K562 (cell line): ENCODE measurements around the gene TBC1D2B. TPM values are rescaled to one million over a fixed set of nuclear protein-coding genes. Genes with fewer than 3 reads are reported as not detected.
"Not testable (repeated sequence)": the region's sequence is repeated elsewhere in the genome, so short reads cannot be mapped to it uniquely, and the experiment has no call there.

Source experiments
- ATAC-seq: fragments of 200-7000 bp; cut with Tn5 transposase; 3 replicates; pipeline ENCODE4 v1.9.1; 2020; ENCODE audit warnings: moderate library complexity
- BruUV-seq: library from RNA; stranded (reverse); fragments of 400-500 nt; replicated peaks from 2 replicates; lab custom pipeline; 2021; lab: Mats Ljungman, UMichigan
- CTCF ChIA-PET: fragments of 300-600 bp; formaldehyde crosslinking; extraction: SDS; loops from one replicate; lab custom pipeline; 2021; ENCODE audit warnings: low intra/inter-chr PET ratio; lab: Yijun Ruan, JAX
- POLR2A ChIA-PET: fragments of 300-600, 350-650 bp; sonication (Branson Sonifier 250); formaldehyde crosslinking; extraction: SDS; loops from one replicate; lab custom pipeline; 2021; ENCODE audit warnings: antibody characterized with exemption, inconsistent platforms; lab: Yijun Ruan, JAX
- DNase-seq, 4 experiments: peaks; one replicate each; pipeline versions ENCODE4 v3.0.0 to v3.0.0-alpha.2; 2011 to 2018; ENCODE audit warnings: low spot score in 3 of 4, mixed read lengths in 3 of 4; ENCODE audit errors: extremely low read depth in 1 of 4
- FAIRE-seq: peaks from 2 replicates; lab custom pipeline; 2011; peaks lifted over from hg19 to GRCh38; lab: Jason Lieb, UNC
- H2AFZ ChIP-seq: 2 replicates; pipeline ENCODE4 v1.6.0; 2011; ENCODE audit warnings: low read depth, low read length, control low read depth, inconsistent platforms
- H3K27ac ChIP-seq: fragments of 200-600 bp; 3 replicates; pipeline ENCODE4 v1.8.0; 2011; ENCODE audit warnings: low read depth, mild to moderate bottlenecking, control low read depth, inconsistent platforms, low read length, moderate library complexity, mixed read lengths; ENCODE audit errors: extremely low read depth
- H3K27me3 ChIP-seq, 2 experiments: fragments of 300-600 bp in 1 of 2; 2 replicates in 1 of 2; 3 replicates in 1 of 2; pipeline versions ENCODE4 v1.6.0 to v1.8.0; 2011; ENCODE audit warnings: inconsistent platforms in 2 of 2, low read length in 2 of 2, mild to moderate bottlenecking in 1 of 2, mixed read lengths in 1 of 2, moderate library complexity in 1 of 2; ENCODE audit not compliant: control insufficient read depth in 2 of 2, insufficient read depth in 2 of 2
- H3K36me3 ChIP-seq: fragments of 300-600 bp; 3 replicates; pipeline ENCODE4 v1.8.0; 2011; ENCODE audit warnings: mild to moderate bottlenecking, low read length, inconsistent platforms; ENCODE audit not compliant: control insufficient read depth, insufficient read depth
- H3K4me1 ChIP-seq, 2 experiments: fragments of 200-600 bp in 1 of 2; replicated peaks in 1 of 2; 2 replicates in 1 of 2; 3 replicates in 1 of 2; pipeline versions ENCODE4 v1.5.1 to v1.8.0; 2011; ENCODE audit warnings: inconsistent platforms in 2 of 2, low read length in 2 of 2, mild to moderate bottlenecking in 1 of 2, mixed read lengths in 1 of 2, moderate library complexity in 1 of 2; ENCODE audit not compliant: control insufficient read depth in 2 of 2, insufficient read depth in 2 of 2
- H3K4me2 ChIP-seq: 2 replicates; pipeline ENCODE4 v1.6.1; 2011; ENCODE audit warnings: low read length, control low read depth, inconsistent platforms, mixed read lengths; ENCODE audit not compliant: insufficient read depth
- H3K4me3 ChIP-seq: fragments of 200-600 bp; sonication (generic), shearing (Covaris generic); 2 replicates; pipeline ENCODE4 v1.5.1; 2016; ENCODE audit warnings: control low read depth, inconsistent platforms
- H3K79me2 ChIP-seq: fragments of 200-600 bp; 3 replicates; pipeline ENCODE4 v1.8.0; 2011; ENCODE audit warnings: low read length, inconsistent platforms; ENCODE audit not compliant: control insufficient read depth, insufficient read depth
- H3K9ac ChIP-seq, 2 experiments: 2 replicates each; pipeline versions ENCODE4 v1.6.0 to v1.6.1; 2011; ENCODE audit warnings: low read depth in 2 of 2, low read length in 2 of 2, control low read depth in 1 of 2, inconsistent platforms in 1 of 2, mild to moderate bottlenecking in 1 of 2, mixed read lengths in 1 of 2; ENCODE audit not compliant: insufficient read depth in 1 of 2
- H3K9me1 ChIP-seq: one replicate; pipeline ENCODE4 v1.6.0; 2011; ENCODE audit warnings: inconsistent platforms, mild to moderate bottlenecking, low read length, moderate library complexity; ENCODE audit not compliant: control insufficient read depth, insufficient read depth
- H3K9me3 ChIP-seq: replicated peaks from 2 replicates; pipeline ENCODE4 v1.5.1; 2011; ENCODE audit warnings: low read depth, low read length, inconsistent platforms; ENCODE audit not compliant: control insufficient read depth, insufficient read depth
- H4K20me1 ChIP-seq: replicated peaks from 2 replicates; pipeline ENCODE4 v1.6.1; 2011; ENCODE audit warnings: low read length, inconsistent platforms, mixed read lengths; ENCODE audit not compliant: control insufficient read depth, insufficient read depth
- WGBS: fragments of 100-300 bp; shearing (Covaris generic); methylation state at CpG from one replicate; pipeline ENCODE4 v1.1.6; 2016; ENCODE audit warnings: low coverage, mixed read lengths; ENCODE audit not compliant: insufficient coverage; ENCODE audit errors: missing lambda C conversion rate; 5-methylcytosine and 5-hydroxymethylcytosine counted together
- in situ Hi-C: fragments of 300-500 bp; cut with MboI; formaldehyde crosslinking; loops from 4 replicates; pipeline ENCODE4 v1.15.0; 2018; ENCODE audit warnings: inconsistent platforms, mixed read lengths
- intact Hi-C: fragments of 100-400 bp; cut with micrococcal nuclease; formaldehyde crosslinking; loops from 2 replicates; pipeline ENCODE4 v1.14.2; 2022
- polyA plus RNA-seq, 8 experiments: library from polyadenylated mRNA; depleted of rRNA in 4 of 8; stranded (reverse) in 5 of 8; unstranded in 3 of 8; fragments of >200 nt; fragmentation: Nextera tagmentation in 2 of 8; fragmentation: Illumina TruSeq in 1 of 8; extraction: Ambion mirVana in 2 of 8; extraction: Trizol in 1 of 8; gene quantifications; 2 replicates each; pipeline versions ENCODE4 v1.2.1 to v1.2.3, GENCODE V29; 2011 to 2014; ENCODE audit warnings: inconsistent platforms in 1 of 8, missing spikeins in 1 of 8
- total RNA-seq, 7 experiments: library from RNA; depleted of rRNA in 6 of 7; stranded (reverse); fragments of >200 nt in 6 of 7; fragmentation: Illumina TruSeq in 2 of 7; extraction: Trizol in 2 of 7; gene quantifications; 2 replicates each; pipeline versions ENCODE4 v1.2.1 to v1.2.3, GENCODE V29; 2011 to 2021; ENCODE audit warnings: low replicate concordance in 1 of 7
- TF ChIP-seq, protein P1 (sequence below): sonication (generic); formaldehyde crosslinking; IDR thresholded peaks from 2 replicates; pipeline ENCODE4 v1.8.0; 2022; ENCODE audit warnings: mild to moderate bottlenecking, missing genetic modification reagents

TBC1D2B gene
- total and polyA plus RNA-seq, 9 of the 15 experiments (the other 6 are each of a cell fraction or from before 2014, with no cell fraction given): 0.15 to 16.3 (median 8.9) TPM

DNA sequence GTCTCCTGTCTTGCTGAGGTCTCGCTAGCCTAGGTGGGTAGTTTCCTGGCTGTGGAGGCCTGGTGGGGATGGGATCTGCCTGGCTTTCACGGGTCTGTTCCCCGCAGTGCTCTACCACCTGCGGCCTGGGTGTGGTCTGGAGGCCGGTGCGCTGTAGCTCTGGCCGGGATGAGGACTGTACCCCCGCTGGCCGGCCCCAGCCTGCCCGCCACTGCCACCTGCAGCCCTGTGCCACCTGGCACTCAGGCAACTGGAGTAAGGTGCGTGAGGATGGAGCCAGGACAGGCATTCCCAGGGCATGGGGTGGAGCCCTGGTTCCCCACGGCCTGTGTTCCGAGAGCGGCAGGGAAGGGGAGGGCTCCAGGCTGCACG lies 89.8 kb downstream of the TBC1D2B start:
- H3K9me3 ChIP-seq, FAIRE-seq, intact Hi-C loops, in situ Hi-C loops, H2AFZ ChIP-seq, DNase-seq, H3K79me2 ChIP-seq, H3K4me3 ChIP-seq, H3K4me2 ChIP-seq, ATAC-seq, H3K9ac ChIP-seq, BruUV-seq, H3K9me1 ChIP-seq, H4K20me1 ChIP-seq, CTCF ChIA-PET, H3K27ac ChIP-seq, H3K36me3 ChIP-seq: not testable (repeated sequence)
- peaks cover 0 to 28% of the 10 kb centered on the region in 2 experiments; a peak in 2 of 5 replicates for H3K27me3 ChIP-seq
- peaks cover 0 to 36% of the 10 kb centered on the region in 2 experiments; a peak in 2 of 5 replicates for H3K4me1 ChIP-seq
- WGBS: 5% methylated on average over 9 of the region's 15 CpGs
- POLR2A ChIA-PET: interaction anchor here (0.7 kb wide), 1 partner anchor 139 kb away, joined by 3 read pairs; no protein-coding TSS in a partner anchor

DNA sequence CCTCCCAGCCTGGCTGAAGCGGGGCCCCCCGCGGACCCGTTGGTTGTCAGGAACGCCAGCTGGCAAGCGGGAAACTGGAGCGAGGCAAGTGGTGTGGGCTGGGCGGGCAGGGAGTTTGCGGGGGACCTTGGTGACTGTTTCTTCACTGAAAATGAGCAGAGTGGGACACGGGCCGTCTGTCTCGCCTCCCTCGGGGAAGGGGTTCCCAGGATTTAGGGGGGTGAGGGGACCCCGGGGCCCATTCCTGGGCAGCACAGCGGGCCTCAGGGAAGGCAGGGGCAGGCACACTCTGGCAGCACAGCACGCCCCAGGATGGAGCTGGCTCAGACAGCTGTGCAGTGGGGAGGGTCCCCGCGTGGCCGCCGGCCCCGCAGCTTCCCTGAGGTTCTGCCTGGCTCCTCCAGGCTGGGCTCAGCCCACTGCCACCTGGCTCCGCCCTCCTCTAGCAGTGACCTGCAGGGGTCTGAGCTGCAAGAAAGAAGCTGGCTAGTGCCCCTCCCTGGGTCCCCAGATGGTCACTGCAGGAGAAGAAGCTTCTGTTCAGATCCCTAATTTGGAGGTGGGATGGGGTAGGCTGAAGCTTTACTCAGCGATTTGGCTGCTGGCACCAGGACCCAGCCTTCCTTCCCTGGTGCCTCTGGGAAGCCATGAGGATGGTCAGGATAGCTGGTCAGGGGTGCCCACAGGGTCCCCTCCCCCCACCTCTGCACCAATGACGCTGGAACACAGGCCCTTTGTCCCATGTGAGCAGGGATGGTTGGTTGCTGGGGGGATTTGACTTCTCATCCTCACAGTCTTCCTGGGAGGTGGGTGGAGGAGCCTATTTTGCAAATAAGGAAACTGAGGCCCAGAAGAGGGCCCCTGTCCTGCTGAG lies 90.4 kb downstream of the TBC1D2B start:
- Histone ChIP-seq H3K9me1 (no peaks in the 10 kb centered on the region), H3K79me2 (no peaks in the 10 kb centered on the region), H4K20me1 (peaks cover 7% of the 10 kb centered on the region; the same call in 1 of the 2 replicates), H3K27ac (no peak overlapping the region), H3K36me3 (no peaks in the 10 kb centered on the region), H3K4me3 (no peak overlapping the region), H2AFZ (no peak overlapping the region), H3K9ac (no peak overlapping the region), H3K9me3 (no peaks in the 10 kb centered on the region), H3K27me3 (peaks cover 0 to 29% of the 10 kb centered on the region in 2 experiments; a peak in 3 of 5 replicates), H3K4me1 (peaks cover 0 to 33% of the 10 kb centered on the region in 2 experiments; a peak in 2 of 5 replicates), H3K4me2 (no peak overlapping the region)
- FAIRE-seq (no peak), ATAC-seq (no peak), DNase-seq (no peak)
- WGBS: 8% methylated on average over 17 of the region's 24 CpGs
- TF ChIP-seq, protein P1, sequence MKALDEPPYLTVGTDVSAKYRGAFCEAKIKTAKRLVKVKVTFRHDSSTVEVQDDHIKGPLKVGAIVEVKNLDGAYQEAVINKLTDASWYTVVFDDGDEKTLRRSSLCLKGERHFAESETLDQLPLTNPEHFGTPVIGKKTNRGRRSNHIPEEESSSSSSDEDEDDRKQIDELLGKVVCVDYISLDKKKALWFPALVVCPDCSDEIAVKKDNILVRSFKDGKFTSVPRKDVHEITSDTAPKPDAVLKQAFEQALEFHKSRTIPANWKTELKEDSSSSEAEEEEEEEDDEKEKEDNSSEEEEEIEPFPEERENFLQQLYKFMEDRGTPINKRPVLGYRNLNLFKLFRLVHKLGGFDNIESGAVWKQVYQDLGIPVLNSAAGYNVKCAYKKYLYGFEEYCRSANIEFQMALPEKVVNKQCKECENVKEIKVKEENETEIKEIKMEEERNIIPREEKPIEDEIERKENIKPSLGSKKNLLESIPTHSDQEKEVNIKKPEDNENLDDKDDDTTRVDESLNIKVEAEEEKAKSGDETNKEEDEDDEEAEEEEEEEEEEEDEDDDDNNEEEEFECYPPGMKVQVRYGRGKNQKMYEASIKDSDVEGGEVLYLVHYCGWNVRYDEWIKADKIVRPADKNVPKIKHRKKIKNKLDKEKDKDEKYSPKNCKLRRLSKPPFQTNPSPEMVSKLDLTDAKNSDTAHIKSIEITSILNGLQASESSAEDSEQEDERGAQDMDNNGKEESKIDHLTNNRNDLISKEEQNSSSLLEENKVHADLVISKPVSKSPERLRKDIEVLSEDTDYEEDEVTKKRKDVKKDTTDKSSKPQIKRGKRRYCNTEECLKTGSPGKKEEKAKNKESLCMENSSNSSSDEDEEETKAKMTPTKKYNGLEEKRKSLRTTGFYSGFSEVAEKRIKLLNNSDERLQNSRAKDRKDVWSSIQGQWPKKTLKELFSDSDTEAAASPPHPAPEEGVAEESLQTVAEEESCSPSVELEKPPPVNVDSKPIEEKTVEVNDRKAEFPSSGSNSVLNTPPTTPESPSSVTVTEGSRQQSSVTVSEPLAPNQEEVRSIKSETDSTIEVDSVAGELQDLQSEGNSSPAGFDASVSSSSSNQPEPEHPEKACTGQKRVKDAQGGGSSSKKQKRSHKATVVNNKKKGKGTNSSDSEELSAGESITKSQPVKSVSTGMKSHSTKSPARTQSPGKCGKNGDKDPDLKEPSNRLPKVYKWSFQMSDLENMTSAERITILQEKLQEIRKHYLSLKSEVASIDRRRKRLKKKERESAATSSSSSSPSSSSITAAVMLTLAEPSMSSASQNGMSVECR: no peak
- in situ Hi-C loops (no loop called here), intact Hi-C loops (no loop called here)
- BruUV-seq: no TSS peak
- ChIA-PET CTCF (interaction anchor here (0.6 kb wide), 1 partner anchor 428 kb away, joined by 3 read pairs; no protein-coding TSS in a partner anchor), POLR2A (interaction anchor here (0.7 kb wide), 1 partner anchor 140 kb away, joined by 3 read pairs; no protein-coding TSS in a partner anchor)
